Measurements from ENCODE around the gene SREBF2.

The SREBF2 gene

GRCh38 chr22:41832553-41833368 is at the start of gene SREBF2:
TSS of gene SREBF2 (plus strand) at chr22:41833105. CDS start at chr22:41833271, 166 bp downstream.
- H3K4me3 ChIP-seq (ENCODE audit: low read depth, low read length) = peak within 1 kb of the TSS; percentile 80

- no peak overlapping the region for H3K4me3 ChIP-seq (ENCODE audit: low read depth, low read length)
Observed at GRCh38 chr22:41787331-41787730, 45.6 kb upstream of the SREBF2 start.

- H3K4me3 ChIP-seq (ENCODE audit: low read depth, low read length) = no peak overlapping the region
Observed at GRCh38 chr22:41793871-41794270, 39.0 kb upstream of the SREBF2 start.

GRCh38 chr22:41798736-41799135 is 34.2 kb upstream of the SREBF2 start:
- H3K4me3 ChIP-seq (ENCODE audit: low read depth, low read length) = no peak overlapping the region

GRCh38 chr22:41799486-41800347 is 33.2 kb upstream of the SREBF2 start:
- peak overlapping the region; percentile 78 for H3K4me3 ChIP-seq (ENCODE audit: low read depth, low read length)

- H3K4me3 ChIP-seq (ENCODE audit: low read depth, low read length) = peak within 1 kb of the TSS; percentile 78
Observed at GRCh38 chr22:41800348-41801146, 32.4 kb upstream of the SREBF2 start, which contains the start of gene CCDC134. TSS of gene CCDC134 (plus strand) at chr22:41800679. CDS start at chr22:41808891, 8,212 bp downstream.

GRCh38 chr22:41801147-41801819 is 31.6 kb upstream of the SREBF2 start:
- peak overlapping the region; percentile 78 for H3K4me3 ChIP-seq (ENCODE audit: low read depth, low read length)

- H3K4me3 ChIP-seq (ENCODE audit: low read depth, low read length) = no peak overlapping the region
Observed at GRCh38 chr22:41801886-41802285, 31.0 kb upstream of the SREBF2 start.

GRCh38 chr22:41805639-41806038 is 27.3 kb upstream of the SREBF2 start:
- no peak overlapping the region for H3K4me3 ChIP-seq (ENCODE audit: low read depth, low read length)

- no peak overlapping the region for H3K4me3 ChIP-seq (ENCODE audit: low read depth, low read length)
Observed at GRCh38 chr22:41808400-41808799, 24.5 kb upstream of the SREBF2 start.

- no peak overlapping the region for H3K4me3 ChIP-seq (ENCODE audit: low read depth, low read length)
Observed at GRCh38 chr22:41810022-41810421, 22.9 kb upstream of the SREBF2 start.

- H3K4me3 ChIP-seq (ENCODE audit: low read depth, low read length) = no peak overlapping the region
Observed at GRCh38 chr22:41812805-41813545, 19.9 kb upstream of the SREBF2 start.

GRCh38 chr22:41813726-41814410 is 19.0 kb upstream of the SREBF2 start:
- no peak overlapping the region for H3K4me3 ChIP-seq (ENCODE audit: low read depth, low read length)

GRCh38 chr22:41815716-41816115 is 17.2 kb upstream of the SREBF2 start:
- no peak overlapping the region for H3K4me3 ChIP-seq (ENCODE audit: low read depth, low read length)

GRCh38 chr22:41816241-41816640 is 16.7 kb upstream of the SREBF2 start:
- H3K4me3 ChIP-seq (ENCODE audit: low read depth, low read length) = no peak overlapping the region

GRCh38 chr22:41816871-41817270 is 16.0 kb upstream of the SREBF2 start:
- no peak overlapping the region for H3K4me3 ChIP-seq (ENCODE audit: low read depth, low read length)

- no peak overlapping the region for H3K4me3 ChIP-seq (ENCODE audit: low read depth, low read length)
Observed at GRCh38 chr22:41818011-41818410, 14.9 kb upstream of the SREBF2 start.

GRCh38 chr22:41818596-41818995 is 14.3 kb upstream of the SREBF2 start:
- H3K4me3 ChIP-seq (ENCODE audit: low read depth, low read length) = no peak overlapping the region

GRCh38 chr22:41819257-41819656 is 13.6 kb upstream of the SREBF2 start:
- H3K4me3 ChIP-seq (ENCODE audit: low read depth, low read length) = no peak overlapping the region

All from iPS-11a (cell line).